Testis (tissue), 3 donors: ENCODE results near the gene LENG1. TPM values are rescaled to one million over a fixed set of nuclear protein-coding genes. Genes with fewer than 3 reads are reported as not detected.
A peak's percentile ranks its signal among the peaks of the same experiment; 100 is the strongest.

ENCODE experiments used
- DNase-seq: peaks from one replicate; pipeline ENCODE4 v3.0.0-alpha.2; 2019
- H3K27ac ChIP-seq, 2 donors: fragments of 200-600 bp; sonication (generic); one replicate each; pipeline ENCODE4 v1.5.1; 2019
- H3K27me3 ChIP-seq: fragments of 200-600 bp; sonication (generic); one replicate; pipeline ENCODE4 v1.5.1; 2019
- H3K36me3 ChIP-seq: fragments of 200-600 bp; sonication (generic); one replicate; pipeline ENCODE4 v1.5.1; 2017; ENCODE audit warnings: low read depth; ENCODE audit errors: missing control alignments
- H3K4me1 ChIP-seq: fragments of 200-600 bp; sonication (generic); one replicate; pipeline ENCODE4 v1.5.1; 2019
- H3K4me3 ChIP-seq, 2 donors: fragments of 200-600 bp; sonication (generic); one replicate each; pipeline ENCODE4 v1.5.1; 2017 to 2019
- H3K9me3 ChIP-seq: fragments of 200-600 bp; sonication (generic); one replicate; pipeline ENCODE4 v1.5.1; 2017
- POLR2A ChIP-seq: fragments of 450-650 bp; IDR thresholded peaks from one replicate; pipeline ENCODE4 v1.6.1; 2017; ENCODE audit warnings: antibody characterized with exemption, mild to moderate bottlenecking, moderate library complexity
- WGBS, 2 donors: methylation state at CpG; one replicate each; pipeline ENCODE4 v1.1.5; 2018; 5-methylcytosine and 5-hydroxymethylcytosine counted together
- intact Hi-C: fragments of 100-400 bp; cut with DNase I; formaldehyde crosslinking; loops from one replicate; pipeline ENCODE4 v1.15.1; 2023; ENCODE audit warnings: low total_unique reads
- polyA plus RNA-seq: library from polyadenylated mRNA; stranded (reverse); fragments of 350-450 nt; fragmentation: Illumina TruSeq; extraction: RNeasy Lipid Tissue Mini Kit (QIAGEN cat#74804); gene quantifications from one replicate; pipeline ENCODE4 v1.2.3, GENCODE V29; 2014; ENCODE audit warnings: low read depth, low replicate concordance; ENCODE audit not compliant: insufficient read depth
- total RNA-seq, 2 donors: library from RNA; depleted of rRNA; stranded (reverse); fragments of >200 nt; gene quantifications; one replicate each; pipeline ENCODE4 v1.2.3, GENCODE V29; 2016
- TF ChIP-seq, protein P1 (sequence below), 3 experiments: fragments of 450-650 bp in 2 of 3; fragments of 200-600 bp in 1 of 3; sonication (generic) in 1 of 3; IDR thresholded peaks; one replicate each; pipeline ENCODE4 v1.5.1; 2016 to 2019; ENCODE audit warnings: antibody characterized with exemption in 3 of 3, mild to moderate bottlenecking in 2 of 3, moderate library complexity in 1 of 3

The LENG1 gene
- total and polyA plus RNA-seq, 3 donors from 2014 or later = 10.2 to 20.6 (median 12.8) TPM

DNA sequence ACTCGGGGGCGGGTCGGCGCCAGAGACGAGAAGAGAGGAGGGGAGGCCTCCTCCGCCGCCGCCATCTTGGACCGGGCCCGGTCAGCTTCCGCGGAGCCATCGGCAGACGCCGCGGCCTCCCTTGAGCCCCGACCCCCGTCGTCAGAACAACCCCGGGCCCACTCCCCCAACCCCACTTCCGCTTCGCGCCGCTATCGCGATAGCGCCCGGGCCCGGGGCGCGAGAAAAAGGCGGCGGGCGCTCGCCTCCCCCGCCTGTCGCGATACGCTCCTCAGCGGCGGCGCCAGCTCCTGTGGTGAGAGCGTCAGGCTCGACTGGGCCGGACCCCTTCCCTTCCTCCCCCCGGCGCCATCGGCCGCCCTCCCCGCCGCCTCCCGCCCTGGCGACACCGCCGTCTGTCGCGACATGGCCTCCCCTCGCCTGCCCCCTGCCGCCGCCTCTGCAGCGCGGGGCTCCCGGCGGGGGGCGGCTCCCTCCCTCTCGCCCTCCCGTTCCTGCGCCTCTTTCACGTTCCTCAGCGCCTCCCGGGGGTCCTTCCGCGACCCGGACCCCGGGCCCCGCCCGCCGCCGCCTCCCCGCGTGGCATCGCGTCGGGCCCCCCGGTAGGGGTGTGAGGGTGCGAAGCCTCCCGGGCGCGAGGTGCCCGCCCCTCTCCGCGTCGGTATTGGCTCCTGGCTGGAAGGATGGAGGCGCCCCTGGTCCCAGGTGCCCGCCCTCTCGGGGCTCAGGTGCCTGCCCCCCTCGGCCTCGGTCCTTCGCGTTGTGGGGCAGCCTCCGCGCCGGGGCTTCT is 21.6 kb downstream of the LENG1 start, which contains the start of gene CNOT3:
Gene CNOT3, plus strand, starts transcription at position 64 of the 790 bp plus-strand sequence. CDS start 5,217 bp downstream, outside the sequence.
- WGBS, 2 donors = 0 to 1% methylated on average over 24 to 90 of the region's 103 CpGs
- Histone ChIP-seq H3K36me3 (no peaks in the 10 kb centered on the region), H3K27ac (peak within 1 kb of the TSS; percentile 96 to 97), H3K27me3 (no peaks in the 10 kb centered on the region), H3K4me1 (peaks cover 20% of the 10 kb centered on the region), H3K4me3 (peak within 1 kb of the TSS; percentile 72 to 99), H3K9me3 (no peaks in the 10 kb centered on the region)
- no peak for DNase-seq
- intact Hi-C loops = no loop called here
- TF ChIP-seq, protein P1, sequence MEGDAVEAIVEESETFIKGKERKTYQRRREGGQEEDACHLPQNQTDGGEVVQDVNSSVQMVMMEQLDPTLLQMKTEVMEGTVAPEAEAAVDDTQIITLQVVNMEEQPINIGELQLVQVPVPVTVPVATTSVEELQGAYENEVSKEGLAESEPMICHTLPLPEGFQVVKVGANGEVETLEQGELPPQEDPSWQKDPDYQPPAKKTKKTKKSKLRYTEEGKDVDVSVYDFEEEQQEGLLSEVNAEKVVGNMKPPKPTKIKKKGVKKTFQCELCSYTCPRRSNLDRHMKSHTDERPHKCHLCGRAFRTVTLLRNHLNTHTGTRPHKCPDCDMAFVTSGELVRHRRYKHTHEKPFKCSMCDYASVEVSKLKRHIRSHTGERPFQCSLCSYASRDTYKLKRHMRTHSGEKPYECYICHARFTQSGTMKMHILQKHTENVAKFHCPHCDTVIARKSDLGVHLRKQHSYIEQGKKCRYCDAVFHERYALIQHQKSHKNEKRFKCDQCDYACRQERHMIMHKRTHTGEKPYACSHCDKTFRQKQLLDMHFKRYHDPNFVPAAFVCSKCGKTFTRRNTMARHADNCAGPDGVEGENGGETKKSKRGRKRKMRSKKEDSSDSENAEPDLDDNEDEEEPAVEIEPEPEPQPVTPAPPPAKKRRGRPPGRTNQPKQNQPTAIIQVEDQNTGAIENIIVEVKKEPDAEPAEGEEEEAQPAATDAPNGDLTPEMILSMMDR (IDR thresholded peaks at IDR 0.05) = no peak
- TF ChIP-seq POLR2A = peak; percentile 77

GRCh38 chr19:54136864-54137698 is 22.4 kb downstream of the LENG1 start:
- DNase-seq = peak; percentile 100
- H3K9me3 ChIP-seq = no peaks in the 10 kb centered on the region
- H3K27ac ChIP-seq = peak overlapping the region; percentile 96 to 97
- intact Hi-C loops = no loop called here
- WGBS, 2 donors = 0 to 1% methylated on average over 32 to 46 of the region's 46 CpGs
- H3K4me3 ChIP-seq = peak overlapping the region; percentile 72 to 99
- TF ChIP-seq POLR2A = no peak
- TF ChIP-seq, protein P1 (IDR thresholded peaks at IDR 0.05) = no peak
- no peaks in the 10 kb centered on the region for H3K36me3 ChIP-seq
- H3K4me1 ChIP-seq = peaks cover 20% of the 10 kb centered on the region
- no peaks in the 10 kb centered on the region for H3K27me3 ChIP-seq

DNA sequence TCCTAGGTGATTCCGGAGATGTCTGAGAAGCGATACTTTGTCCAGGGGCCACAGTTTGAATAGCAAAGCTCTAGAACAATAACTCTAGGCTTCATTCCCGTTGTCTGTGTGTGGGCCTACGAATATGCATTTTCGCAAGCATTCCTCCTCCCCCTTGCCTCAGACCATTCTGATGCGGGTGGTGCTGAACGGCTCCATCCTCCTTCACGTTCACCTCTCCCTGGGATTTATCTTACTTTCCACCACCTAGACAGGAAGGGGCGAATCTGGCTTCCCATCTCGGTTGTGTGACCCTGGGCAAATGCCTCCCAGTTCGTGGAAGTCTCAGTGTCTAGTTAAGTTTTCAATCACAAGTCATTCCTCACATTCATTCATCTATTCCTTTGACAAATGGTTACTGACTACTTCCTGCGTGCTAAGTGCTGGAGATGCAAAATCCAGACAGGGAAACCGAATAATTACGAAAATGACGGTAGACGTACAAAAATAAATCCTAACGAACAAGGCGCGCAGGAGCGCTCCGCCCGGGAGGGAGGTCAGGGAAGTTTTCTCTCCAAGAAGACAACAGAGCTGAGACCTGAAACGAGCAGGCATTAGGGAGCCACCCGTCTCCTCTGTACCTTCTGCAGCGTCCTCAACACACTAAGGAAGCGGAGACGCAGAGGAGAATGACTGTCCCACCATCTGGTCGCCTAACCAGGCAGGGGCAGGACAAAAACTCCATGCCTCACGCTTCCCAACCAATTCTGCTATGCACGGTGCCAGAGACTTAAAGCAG is 23.2 kb downstream of the LENG1 start:
- Histone ChIP-seq H3K27ac (peak overlapping the region; percentile 10 to 57), H3K9me3 (no peaks in the 10 kb centered on the region), H3K36me3 (no peaks in the 10 kb centered on the region), H3K4me3 (peak overlapping the region; percentile 34 to 39), H3K4me1 (peaks cover 20% of the 10 kb centered on the region), H3K27me3 (no peaks in the 10 kb centered on the region)
- no peak for TF ChIP-seq POLR2A
- TF ChIP-seq, protein P1 (IDR thresholded peaks at IDR 0.05) = no peak
- intact Hi-C loops = no loop called here
- WGBS, 2 donors = 4 to 5% methylated on average over 28 to 30 of the region's 30 CpGs
- no peak for DNase-seq

DNA sequence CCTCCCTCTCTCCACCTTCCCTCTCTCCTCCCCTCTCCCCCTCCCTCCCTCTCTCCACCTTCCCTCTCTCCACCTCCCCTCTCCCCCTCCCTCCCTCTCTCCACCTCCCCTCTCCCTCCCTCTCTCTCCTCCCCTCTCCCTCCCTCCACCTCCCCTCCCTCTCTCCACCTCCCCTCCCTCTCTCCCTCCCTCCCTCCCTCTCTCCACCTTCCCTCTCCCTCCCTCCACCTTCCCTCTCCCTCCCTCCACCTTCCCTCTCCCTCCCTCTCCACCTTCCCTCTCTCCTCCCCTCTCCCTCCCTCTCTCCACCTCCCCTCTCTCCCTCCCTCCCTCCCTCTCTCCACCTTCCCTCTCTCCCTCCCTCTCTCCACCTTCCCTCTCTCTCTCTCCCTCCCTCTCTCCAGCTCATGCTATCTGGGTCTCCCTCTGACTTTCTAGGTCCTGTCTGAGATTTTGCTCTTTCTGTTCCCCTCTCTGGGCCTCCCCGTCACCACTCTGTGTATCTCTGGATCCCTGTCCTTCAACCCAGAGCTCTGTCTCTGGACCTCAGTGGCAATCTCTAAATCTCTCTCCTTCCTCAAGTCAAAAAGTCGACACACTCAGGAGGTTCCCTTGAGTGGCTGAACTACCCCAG is 25.4 kb downstream of the LENG1 start:
- no peaks in the 10 kb centered on the region for H3K27me3 ChIP-seq
- no peak overlapping the region for H3K4me3 ChIP-seq
- H3K36me3 ChIP-seq = no peaks in the 10 kb centered on the region
- H3K4me1 ChIP-seq = peaks cover 15% of the 10 kb centered on the region
- 63 to 64% methylated on average over 2 of the region's 2 CpGs for WGBS, 2 donors
- no peaks in the 10 kb centered on the region for H3K9me3 ChIP-seq
- DNase-seq = no peak
- intact Hi-C loops = no loop called here
- TF ChIP-seq POLR2A = no peak
- TF ChIP-seq, protein P1 (IDR thresholded peaks at IDR 0.05) = no peak
- no peak overlapping the region for H3K27ac ChIP-seq
